Measurements from ENCODE around the gene P2RX2.

GRCh38 chr12:132669166-132669879, 50.7 kb downstream of the P2RX2 start:
- no peak for TF ChIP-seq CTCF (IDR thresholded peaks at IDR 0.05)
- TF ChIP-seq POLR2AphosphoS5 (IDR thresholded peaks at IDR 0.05; ENCODE audit: insufficient read depth in 1 of 2, low read depth in 1 of 2), result no peak
- TF ChIP-seq POLR2A (IDR thresholded peaks at IDR 0.05), result no peak
